ENCODE data around the gene LIMS1. TPM values are rescaled to one million over a fixed set of nuclear protein-coding genes. Genes with fewer than 3 reads are reported as not detected.

The LIMS1 gene
- total and polyA plus RNA-seq, 2 donors (not counting 1 experiment from before 2014, with no cell fraction given): 14.0 to 22.1 TPM

GRCh38 chr2:108536911-108537310 is 2.6 kb downstream of the LIMS1 start:
- CTCF ChIA-PET: no interaction called here
- Mint-ChIP-seq H3K27me3 (no peaks in the 10 kb centered on the region), H3K9me3 (ENCODE audit: insufficient read depth) (no peaks in the 10 kb centered on the region), H3K27ac (no peak overlapping the region), H3K4me1 (peaks cover 21% of the 10 kb centered on the region), H3K4me3 (no peak overlapping the region)
- Histone ChIP-seq H3K27ac (ENCODE audit: low read length in 2 of 2) (no peak overlapping the region), H3K79me2 (ENCODE audit: control insufficient read depth, insufficient read depth, low read length) (peaks cover 44% of the 10 kb centered on the region), H3K36me3 (replicated peaks in 1 of 2; ENCODE audit: control extremely low read depth in 1 of 2, control insufficient read depth in 1 of 2, extremely low read depth in 1 of 2, insufficient read depth in 2 of 2, low read length in 1 of 2) (peaks cover 0 to under 1% of the 10 kb centered on the region in 2 experiments), H3K9me3 (ENCODE audit: control extremely low read depth in 1 of 3, control insufficient read depth in 2 of 3, insufficient read depth in 1 of 3, low read length in 2 of 3) (no peaks in the 10 kb centered on the region), H2AFZ (ENCODE audit: insufficient read depth, low read depth, low read length, poor library complexity, severe bottlenecking) (no peak overlapping the region), H4K20me1 (ENCODE audit: control insufficient read depth, insufficient read depth, low read length, poor library complexity, severe bottlenecking) (no peaks in the 10 kb centered on the region), H3K4me2 (replicated peaks; ENCODE audit: low read depth, low read length, poor library complexity, severe bottlenecking) (no peak overlapping the region), H3K4me1 (ENCODE audit: control insufficient read depth in 2 of 2, insufficient read depth in 2 of 2, low read length in 2 of 2) (peaks cover 8 to 15% of the 10 kb centered on the region in 2 donors), H3K4me3 (ENCODE audit: control extremely low read depth in 1 of 5, extremely low read depth in 1 of 5, insufficient read depth in 1 of 5, low read depth in 2 of 5, low read length in 4 of 5) (no peak overlapping the region), H3K9ac (ENCODE audit: low read length) (no peak overlapping the region), H3K27me3 (replicated peaks in 1 of 4; ENCODE audit: control extremely low read depth in 1 of 4, control insufficient read depth in 3 of 4, insufficient read depth in 4 of 4, low read length in 3 of 4) (no peaks in the 10 kb centered on the region)
- POLR2A ChIA-PET: no interaction called here
- intact Hi-C loops (cut with micrococcal nuclease): no loop called here
- no peak for TF ChIP-seq EZH2 (IDR thresholded peaks at IDR 0.05; ENCODE audit: borderline replicate concordance, insufficient read depth, low read depth, low read length, poor library complexity, severe bottlenecking)
- no peak for TF ChIP-seq CTCF (IDR thresholded peaks at IDR 0.05)
- 100% methylated on average over 3 of the region's 5 CpGs for WGBS (ENCODE audit: insufficient coverage)
- no peak for ATAC-seq (ENCODE audit: low read depth)
- DNase-seq: no peak

- H2AFZ ChIP-seq (ENCODE audit: insufficient read depth, low read depth, low read length, poor library complexity, severe bottlenecking): no peak overlapping the region
- H3K9ac ChIP-seq (ENCODE audit: low read length): no peak overlapping the region
- WGBS (ENCODE audit: insufficient coverage): 83% methylated on average over 2 of the region's 5 CpGs
- Mint-ChIP-seq H3K9me3 (ENCODE audit: insufficient read depth) (no peaks in the 10 kb centered on the region), H3K27me3 (no peaks in the 10 kb centered on the region), H3K27ac (no peak overlapping the region), H3K4me3 (no peak overlapping the region), H3K4me1 (peaks cover 21% of the 10 kb centered on the region)
- ChIA-PET CTCF (interaction anchor here (1.4 to 1.7 kb wide), 2 partner anchors 46 to 98 kb away, joined by 5 to 6 read pairs; no protein-coding TSS in a partner anchor), POLR2A (no interaction called here)
- TF ChIP-seq CTCF (IDR thresholded peaks at IDR 0.05) (no peak), EZH2 (IDR thresholded peaks at IDR 0.05; ENCODE audit: borderline replicate concordance, insufficient read depth, low read depth, low read length, poor library complexity, severe bottlenecking) (no peak)
- intact Hi-C loops (cut with micrococcal nuclease): no loop called here
- ATAC-seq (ENCODE audit: low read depth): no peak
- H4K20me1 ChIP-seq (ENCODE audit: control insufficient read depth, insufficient read depth, low read length, poor library complexity, severe bottlenecking): no peaks in the 10 kb centered on the region
- H3K36me3 ChIP-seq (replicated peaks in 1 of 2; ENCODE audit: control extremely low read depth in 1 of 2, control insufficient read depth in 1 of 2, extremely low read depth in 1 of 2, insufficient read depth in 2 of 2, low read length in 1 of 2): peaks cover 0 to 3% of the 10 kb centered on the region in 2 experiments
- no peak for DNase-seq
- peaks cover 8 to 13% of the 10 kb centered on the region in 2 donors for H3K4me1 ChIP-seq (ENCODE audit: control insufficient read depth in 2 of 2, insufficient read depth in 2 of 2, low read length in 2 of 2)
- no peak overlapping the region for H3K4me3 ChIP-seq (ENCODE audit: control extremely low read depth in 1 of 5, extremely low read depth in 1 of 5, insufficient read depth in 1 of 5, low read depth in 2 of 5, low read length in 4 of 5)
- no peak overlapping the region for H3K27ac ChIP-seq (ENCODE audit: low read length in 2 of 2)
- no peaks in the 10 kb centered on the region for H3K9me3 ChIP-seq (ENCODE audit: control extremely low read depth in 1 of 3, control insufficient read depth in 2 of 3, insufficient read depth in 1 of 3, low read length in 2 of 3)
- H3K27me3 ChIP-seq (replicated peaks in 1 of 4; ENCODE audit: control extremely low read depth in 1 of 4, control insufficient read depth in 3 of 4, insufficient read depth in 4 of 4, low read length in 3 of 4): no peaks in the 10 kb centered on the region
- H3K4me2 ChIP-seq (replicated peaks; ENCODE audit: low read depth, low read length, poor library complexity, severe bottlenecking): no peak overlapping the region
- peaks cover 52% of the 10 kb centered on the region for H3K79me2 ChIP-seq (ENCODE audit: control insufficient read depth, insufficient read depth, low read length)
These were observed 3.8 kb downstream of the LIMS1 start for GRCh38 chr2:108538000-108538625.

Measured in B cell (primary cell).